AG10803 (cell line): Measurements from ENCODE around the gene SUMF1.

Source experiments
- DNase-seq: peaks from one replicate; pipeline ENCODE4 v3.0.0; 2010; ENCODE audit warnings: low read depth
- H3K4me3 ChIP-seq: 2 replicates; pipeline ENCODE4 v1.5.1; 2011; ENCODE audit warnings: mild to moderate bottlenecking, low read length, control low read depth
- TF ChIP-seq, protein P1 (sequence below): conservative IDR thresholded peaks from 2 replicates; pipeline ENCODE4 v1.5.1; 2011; ENCODE audit warnings: mild to moderate bottlenecking, low read length, control low read depth, inconsistent platforms

Gene SUMF1

DNA sequence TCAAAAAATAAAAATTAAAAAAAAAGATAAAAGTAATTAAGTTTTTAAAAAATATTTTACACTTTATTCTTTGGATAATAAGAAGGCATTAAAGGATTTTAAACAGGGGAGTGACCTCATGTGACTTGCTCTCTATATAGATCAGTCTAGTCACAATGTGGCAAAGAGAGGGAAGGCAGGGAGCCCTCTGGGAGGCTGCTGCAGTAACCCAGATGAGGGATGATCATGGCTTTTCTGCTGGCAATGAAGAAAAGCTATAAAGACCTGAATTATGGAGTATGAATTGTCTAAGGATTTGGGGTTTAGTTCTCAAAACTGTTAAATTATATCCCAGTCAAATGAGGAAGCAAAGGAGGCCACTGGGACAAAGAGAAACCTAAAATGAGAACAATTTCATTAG, 58.1 kb downstream of the SUMF1 start:
- no peak for DNase-seq
- TF ChIP-seq, protein P1, sequence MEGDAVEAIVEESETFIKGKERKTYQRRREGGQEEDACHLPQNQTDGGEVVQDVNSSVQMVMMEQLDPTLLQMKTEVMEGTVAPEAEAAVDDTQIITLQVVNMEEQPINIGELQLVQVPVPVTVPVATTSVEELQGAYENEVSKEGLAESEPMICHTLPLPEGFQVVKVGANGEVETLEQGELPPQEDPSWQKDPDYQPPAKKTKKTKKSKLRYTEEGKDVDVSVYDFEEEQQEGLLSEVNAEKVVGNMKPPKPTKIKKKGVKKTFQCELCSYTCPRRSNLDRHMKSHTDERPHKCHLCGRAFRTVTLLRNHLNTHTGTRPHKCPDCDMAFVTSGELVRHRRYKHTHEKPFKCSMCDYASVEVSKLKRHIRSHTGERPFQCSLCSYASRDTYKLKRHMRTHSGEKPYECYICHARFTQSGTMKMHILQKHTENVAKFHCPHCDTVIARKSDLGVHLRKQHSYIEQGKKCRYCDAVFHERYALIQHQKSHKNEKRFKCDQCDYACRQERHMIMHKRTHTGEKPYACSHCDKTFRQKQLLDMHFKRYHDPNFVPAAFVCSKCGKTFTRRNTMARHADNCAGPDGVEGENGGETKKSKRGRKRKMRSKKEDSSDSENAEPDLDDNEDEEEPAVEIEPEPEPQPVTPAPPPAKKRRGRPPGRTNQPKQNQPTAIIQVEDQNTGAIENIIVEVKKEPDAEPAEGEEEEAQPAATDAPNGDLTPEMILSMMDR: no peak
- no peak overlapping the region for H3K4me3 ChIP-seq

- TF ChIP-seq, protein P1: no peak
- no peak for DNase-seq
- no peak overlapping the region for H3K4me3 ChIP-seq
These were observed 59.1 kb downstream of the SUMF1 start for GRCh38 chr3:4407941-4408340.

- no peak for DNase-seq
- TF ChIP-seq, protein P1: no peak
- H3K4me3 ChIP-seq: no peak overlapping the region
These were observed 60.1 kb downstream of the SUMF1 start for GRCh38 chr3:4406746-4407568.

GRCh38 chr3:4404881-4405280, 62.2 kb downstream of the SUMF1 start:
- DNase-seq: no peak
- TF ChIP-seq, protein P1: no peak
- no peak overlapping the region for H3K4me3 ChIP-seq

- TF ChIP-seq, protein P1: no peak
- no peak overlapping the region for H3K4me3 ChIP-seq
- DNase-seq: no peak
These were observed 65.6 kb downstream of the SUMF1 start for GRCh38 chr3:4401441-4401840.

- no peak for DNase-seq
- no peak overlapping the region for H3K4me3 ChIP-seq
- TF ChIP-seq, protein P1: no peak
These were observed 67.6 kb downstream of the SUMF1 start for GRCh38 chr3:4399476-4399875.

DNA sequence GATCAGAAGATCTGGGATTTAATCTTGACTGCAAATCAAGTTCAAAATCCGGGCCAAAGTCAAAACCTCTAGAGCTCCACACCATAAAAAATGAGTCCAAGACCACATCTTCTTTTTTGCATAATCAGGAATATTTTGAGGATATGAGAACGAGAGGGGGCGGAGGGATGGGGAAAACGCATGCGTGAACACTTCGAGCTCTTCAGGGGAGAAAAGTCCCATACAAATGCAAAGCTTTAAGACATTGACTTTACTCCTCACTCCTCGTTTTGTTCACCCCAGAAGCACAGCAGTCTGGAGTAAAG, 68.2 kb downstream of the SUMF1 start:
- DNase-seq: no peak
- no peak overlapping the region for H3K4me3 ChIP-seq
- TF ChIP-seq, protein P1: no peak
